ENCODE measurements around the gene TLR2.

DNA sequence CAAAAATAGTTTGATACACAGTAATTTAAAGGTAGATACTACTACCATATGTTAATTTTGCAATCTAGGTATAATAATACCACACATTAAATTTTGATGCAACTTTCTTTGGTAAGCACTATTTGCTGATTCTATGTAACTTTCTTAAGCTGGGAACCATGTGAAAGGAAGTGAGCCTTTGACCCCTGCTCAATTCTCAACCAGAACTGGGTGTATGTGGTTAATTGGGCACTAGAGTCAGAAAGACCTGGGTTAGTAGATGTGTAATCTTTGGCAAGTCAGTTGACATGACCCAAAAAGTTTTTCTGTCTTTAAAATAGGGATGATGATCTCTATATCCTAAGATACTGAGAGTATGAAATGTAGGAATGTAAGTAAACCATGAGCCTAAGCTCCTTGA, 22.4 kb downstream of the TLR2 start:
- TF ChIP-seq CTCF (conservative IDR thresholded peaks at IDR 0.05): no peak
- TF ChIP-seq ZFX (IDR thresholded peaks at IDR 0.05): no peak
